MM.1S (cell line): ENCODE results near the gene DGUOK.

Source experiments
- DNase-seq: peaks from one replicate; pipeline ENCODE4 v3.0.0-alpha.2; 2015
- H2AFZ ChIP-seq: fragments of 300-600 bp; sonication (generic); 2 replicates; pipeline ENCODE4 v1.6.0; 2016; ENCODE audit warnings: antibody characterized with exemption, low read length
- H3F3A ChIP-seq: fragments of 300-600 bp; sonication (generic); 2 replicates; pipeline ENCODE4 v1.6.1; 2016; ENCODE audit warnings: mild to moderate bottlenecking, antibody characterized with exemption, low read length, moderate library complexity, mixed read lengths; ENCODE audit not compliant: insufficient read depth
- H3K27ac ChIP-seq: fragments of 300-600 bp; sonication (generic); 2 replicates; pipeline ENCODE4 v1.5.1; 2016; ENCODE audit warnings: mild to moderate bottlenecking, low read length
- H3K27me3 ChIP-seq: fragments of 300-600 bp; sonication (generic); replicated peaks from 2 replicates; pipeline ENCODE4 v1.6.0; 2016; ENCODE audit warnings: low read length; ENCODE audit not compliant: insufficient read depth
- H3K36me3 ChIP-seq: fragments of 300-600 bp; sonication (generic); replicated peaks from 2 replicates; pipeline ENCODE4 v1.6.1; 2016; ENCODE audit warnings: mild to moderate bottlenecking, low read length, mixed read lengths; ENCODE audit not compliant: insufficient read depth
- H3K4me1 ChIP-seq: fragments of 300-600 bp; sonication (generic); 2 replicates; pipeline ENCODE4 v1.6.1; 2016; ENCODE audit warnings: low read length, mixed read lengths
- H3K4me2 ChIP-seq: fragments of 300-600 bp; sonication (generic); 2 replicates; pipeline ENCODE4 v1.6.0; 2016; ENCODE audit warnings: low read depth, low read length
- H3K4me3 ChIP-seq: fragments of 300-600 bp; sonication (generic); 2 replicates; pipeline ENCODE4 v1.5.1; 2016; ENCODE audit warnings: low read length, mixed read lengths
- H3K79me2 ChIP-seq: fragments of 300-600 bp; sonication (generic); 2 replicates; pipeline ENCODE4 v1.6.1; 2016; ENCODE audit warnings: mixed run types, low read length, mixed read lengths
- H3K9ac ChIP-seq: fragments of 300-600 bp; sonication (generic); 2 replicates; pipeline ENCODE4 v1.6.1; 2016; ENCODE audit warnings: low read length, mixed read lengths
- H3K9me2 ChIP-seq: fragments of 300-600 bp; sonication (generic); replicated peaks from 2 replicates; pipeline ENCODE4 v1.6.1; 2016; ENCODE audit warnings: mild to moderate bottlenecking, low read length, mixed read lengths; ENCODE audit not compliant: insufficient read depth
- H3K9me3 ChIP-seq: fragments of 300-600 bp; sonication (generic); replicated peaks from 2 replicates; pipeline ENCODE4 v1.6.1; 2016; ENCODE audit warnings: mild to moderate bottlenecking, low read length, mixed read lengths; ENCODE audit not compliant: insufficient read depth
- H4K20me1 ChIP-seq: fragments of 300-600 bp; sonication (generic); 2 replicates; pipeline ENCODE4 v1.6.1; 2016; ENCODE audit warnings: mild to moderate bottlenecking, low read length, moderate library complexity, mixed read lengths; ENCODE audit not compliant: insufficient read depth
- CTCF ChIP-seq: fragments of 300-600 bp; sonication (generic); IDR thresholded peaks from 2 replicates; pipeline ENCODE4 v1.5.1; 2016; ENCODE audit warnings: antibody characterized with exemption, low read length, mixed read lengths
- EZH2 ChIP-seq: fragments of 300-600 bp; sonication (generic); optimal IDR thresholded peaks from 2 replicates; pipeline ENCODE3; 2017; ENCODE audit warnings: low read depth, mild to moderate bottlenecking, antibody characterized with exemption, low read length, mixed read lengths
- EZH2phosphoT487 ChIP-seq: fragments of 300-600 bp; sonication (generic); IDR thresholded peaks from 2 replicates; pipeline ENCODE4 v1.6.1; 2018; ENCODE audit warnings: antibody characterized with exemption, low read length

Gene DGUOK

GRCh38 chr2:73944714-73945113 lies 18.0 kb downstream of the DGUOK start:
- H3K4me2 ChIP-seq = no peak overlapping the region
- no peaks in the 10 kb centered on the region for H3K9me3 ChIP-seq
- H3K4me1 ChIP-seq = no peaks in the 10 kb centered on the region
- no peak overlapping the region for H3K4me3 ChIP-seq
- H3F3A ChIP-seq = no peaks in the 10 kb centered on the region
- no peak overlapping the region for H3K27ac ChIP-seq
- no peaks in the 10 kb centered on the region for H3K9me2 ChIP-seq
- no peak overlapping the region for H3K9ac ChIP-seq
- H3K36me3 ChIP-seq = no peaks in the 10 kb centered on the region; the same call in 1 of the 2 replicates
- H3K79me2 ChIP-seq = peaks cover 52% of the 10 kb centered on the region
- TF ChIP-seq EZH2phosphoT487 (no peak), EZH2 (no peak), CTCF (no peak)
- no peak overlapping the region for H2AFZ ChIP-seq
- DNase-seq = no peak
- no peaks in the 10 kb centered on the region for H3K27me3 ChIP-seq
- no peaks in the 10 kb centered on the region for H4K20me1 ChIP-seq

GRCh38 chr2:73946215-73946614 lies 19.5 kb downstream of the DGUOK start:
- Histone ChIP-seq H3K4me1 (no peaks in the 10 kb centered on the region), H3K36me3 (peaks cover 8% of the 10 kb centered on the region; the same call in 1 of the 2 replicates), H3K27ac (no peak overlapping the region), H3K9me2 (no peaks in the 10 kb centered on the region), H2AFZ (no peak overlapping the region), H3K9me3 (no peaks in the 10 kb centered on the region), H3K4me2 (no peak overlapping the region), H3K4me3 (no peak overlapping the region), H3K79me2 (peaks cover 37% of the 10 kb centered on the region), H3K9ac (no peak overlapping the region), H3F3A (no peaks in the 10 kb centered on the region), H4K20me1 (no peaks in the 10 kb centered on the region), H3K27me3 (no peaks in the 10 kb centered on the region)
- DNase-seq = no peak
- no peak for TF ChIP-seq CTCF
- TF ChIP-seq EZH2 = no peak
- TF ChIP-seq EZH2phosphoT487 = no peak

- Histone ChIP-seq H2AFZ (no peak overlapping the region), H3K4me2 (no peak overlapping the region), H3K4me1 (no peaks in the 10 kb centered on the region), H3K79me2 (peaks cover 34% of the 10 kb centered on the region), H3K27me3 (no peaks in the 10 kb centered on the region), H3K9ac (no peak overlapping the region), H3K9me2 (no peaks in the 10 kb centered on the region), H3K4me3 (no peak overlapping the region), H3K36me3 (peaks cover 8% of the 10 kb centered on the region; the same call in 1 of the 2 replicates), H3K9me3 (no peaks in the 10 kb centered on the region), H3F3A (no peaks in the 10 kb centered on the region), H3K27ac (no peak overlapping the region), H4K20me1 (no peaks in the 10 kb centered on the region)
- no peak for TF ChIP-seq EZH2
- TF ChIP-seq CTCF = no peak
- no peak for TF ChIP-seq EZH2phosphoT487
- DNase-seq = no peak
Observed at GRCh38 chr2:73946666-73947065, 20.0 kb downstream of the DGUOK start.
